Activated T-cell treated with anti-CD3 and anti-CD28 coated beads, Interleukin-2, amount 50 U/mL, for 4 hours (primary cell): ENCODE measurements around the gene GOLGA6L25. TPM values are rescaled to one million over a fixed set of nuclear protein-coding genes. Genes with fewer than 3 reads are reported as not detected.
"Not testable (repeated sequence)": the region's sequence is repeated elsewhere in the genome, so short reads cannot be mapped to it uniquely, and the experiment has no call there.

ENCODE experiments used
- ATAC-seq, 2 donors: fragments of 200-7000 bp; cut with Tn5 transposase; one replicate each; pipeline ENCODE4 v1.10.0; 2021
- DNase-seq: peaks from one replicate; pipeline ENCODE4 v3.0.0-alpha.2; 2020
- H3K27me3 Mint-ChIP-seq: one replicate; pipeline ENCODE4 v1.8.0; 2021; ENCODE audit warnings: low read depth, mixed read lengths
- H3K36me3 Mint-ChIP-seq: one replicate; pipeline ENCODE4 v1.8.0; 2022; ENCODE audit warnings: mixed read lengths; ENCODE audit not compliant: insufficient read depth
- H3K4me1 Mint-ChIP-seq: one replicate; pipeline ENCODE4 v1.8.0; 2021; ENCODE audit warnings: low read depth, mixed read lengths
- H3K4me3 Mint-ChIP-seq: one replicate; pipeline ENCODE4 v1.8.0; 2021; ENCODE audit warnings: mild to moderate bottlenecking, moderate library complexity, mixed read lengths
- H3K9me3 Mint-ChIP-seq: one replicate; pipeline ENCODE4 v1.8.0; 2021; ENCODE audit warnings: mixed read lengths
- total RNA-seq, 3 donors: library from RNA; stranded (reverse); gene quantifications; one replicate each; pipeline ENCODE4 v1.2.1, GENCODE V29; 2021

GOLGA6L25 gene
- total RNA-seq = not detected

GRCh38 chr15:28553268-28553667, at the start of gene GOLGA6L25:
GOLGA6L25 (plus strand) TSS chr15:28553568; CDS start chr15:28553629, 61 bp downstream.
- H3K9me3 Mint-ChIP-seq, H3K4me3 Mint-ChIP-seq, H3K27me3 Mint-ChIP-seq, DNase-seq, ATAC-seq, H3K4me1 Mint-ChIP-seq, H3K36me3 Mint-ChIP-seq: not testable (repeated sequence)

- not testable (repeated sequence) for ATAC-seq, DNase-seq, H3K36me3 Mint-ChIP-seq, H3K4me1 Mint-ChIP-seq, H3K27me3 Mint-ChIP-seq, H3K9me3 Mint-ChIP-seq, H3K4me3 Mint-ChIP-seq
Measured at GRCh38 chr15:28508217-28508889, 45.0 kb upstream of the GOLGA6L25 start.

- DNase-seq, H3K9me3 Mint-ChIP-seq, H3K36me3 Mint-ChIP-seq, H3K4me3 Mint-ChIP-seq, H3K27me3 Mint-ChIP-seq, H3K4me1 Mint-ChIP-seq, ATAC-seq: not testable (repeated sequence)
Measured at GRCh38 chr15:28514128-28514527, 39.2 kb upstream of the GOLGA6L25 start.

- not testable (repeated sequence) for ATAC-seq, H3K4me1 Mint-ChIP-seq, DNase-seq
Measured at GRCh38 chr15:28515208-28515607, 38.2 kb upstream of the GOLGA6L25 start.

GRCh38 chr15:28532954-28533353, 20.4 kb upstream of the GOLGA6L25 start, which contains the start of gene GOLGA8G:
GOLGA8G (minus strand) TSS chr15:28532971; CDS start chr15:28532909, 62 bp downstream.
- not testable (repeated sequence) for DNase-seq, H3K27me3 Mint-ChIP-seq

More at GRCh38 chr15:28515208-28515607, 38.2 kb upstream of the GOLGA6L25 start:
- not testable (repeated sequence) for H3K9me3 Mint-ChIP-seq, H3K36me3 Mint-ChIP-seq, H3K4me3 Mint-ChIP-seq, H3K27me3 Mint-ChIP-seq

GRCh38 chr15:28573351-28573750, 20.0 kb downstream of the GOLGA6L25 start:
- DNase-seq, ATAC-seq, H3K4me3 Mint-ChIP-seq, H3K27me3 Mint-ChIP-seq, H3K4me1 Mint-ChIP-seq, H3K9me3 Mint-ChIP-seq, H3K36me3 Mint-ChIP-seq: not testable (repeated sequence)

More at GRCh38 chr15:28532954-28533353, 20.4 kb upstream of the GOLGA6L25 start, which contains the start of gene GOLGA8G:
- H3K4me1 Mint-ChIP-seq, ATAC-seq, H3K9me3 Mint-ChIP-seq, H3K4me3 Mint-ChIP-seq, H3K36me3 Mint-ChIP-seq: not testable (repeated sequence)

GRCh38 chr15:28588977-28589606, 35.7 kb downstream of the GOLGA6L25 start:
- not testable (repeated sequence) for H3K4me3 Mint-ChIP-seq, H3K36me3 Mint-ChIP-seq, DNase-seq, H3K4me1 Mint-ChIP-seq, H3K9me3 Mint-ChIP-seq, H3K27me3 Mint-ChIP-seq
- ATAC-seq = peak; percentile 71 to 72

GRCh38 chr15:28589769-28590168, 36.4 kb downstream of the GOLGA6L25 start:
- H3K4me3 Mint-ChIP-seq = peak overlapping the region; percentile 88
- not testable (repeated sequence) for ATAC-seq, H3K9me3 Mint-ChIP-seq, H3K4me1 Mint-ChIP-seq, DNase-seq, H3K27me3 Mint-ChIP-seq, H3K36me3 Mint-ChIP-seq

GRCh38 chr15:28592395-28592794, 39.0 kb downstream of the GOLGA6L25 start:
- not testable (repeated sequence) for H3K4me1 Mint-ChIP-seq, H3K4me3 Mint-ChIP-seq, H3K9me3 Mint-ChIP-seq, H3K36me3 Mint-ChIP-seq, DNase-seq, ATAC-seq, H3K27me3 Mint-ChIP-seq

GRCh38 chr15:28593424-28594129, 40.2 kb downstream of the GOLGA6L25 start:
- not testable (repeated sequence) for H3K4me3 Mint-ChIP-seq, H3K36me3 Mint-ChIP-seq, H3K27me3 Mint-ChIP-seq, DNase-seq, ATAC-seq, H3K4me1 Mint-ChIP-seq, H3K9me3 Mint-ChIP-seq

- H3K36me3 Mint-ChIP-seq, H3K27me3 Mint-ChIP-seq, H3K9me3 Mint-ChIP-seq, H3K4me1 Mint-ChIP-seq, H3K4me3 Mint-ChIP-seq, DNase-seq, ATAC-seq: not testable (repeated sequence)
Measured at GRCh38 chr15:28597471-28597870, 44.1 kb downstream of the GOLGA6L25 start.

GRCh38 chr15:28598209-28598608, 44.8 kb downstream of the GOLGA6L25 start:
- H3K36me3 Mint-ChIP-seq, H3K4me3 Mint-ChIP-seq, H3K27me3 Mint-ChIP-seq, ATAC-seq, H3K4me1 Mint-ChIP-seq, H3K9me3 Mint-ChIP-seq, DNase-seq: not testable (repeated sequence)

GRCh38 chr15:28602152-28602551, 48.8 kb downstream of the GOLGA6L25 start:
- H3K4me3 Mint-ChIP-seq, H3K4me1 Mint-ChIP-seq, H3K36me3 Mint-ChIP-seq, H3K27me3 Mint-ChIP-seq, ATAC-seq, DNase-seq, H3K9me3 Mint-ChIP-seq: not testable (repeated sequence)
